SH-SY5Y (cell line): Measurements from ENCODE around the gene EIF4A3.

Source experiments
- GATA2 ChIP-seq: IDR thresholded peaks from 2 replicates; pipeline ENCODE4 v1.6.1; 2011; ENCODE audit warnings: mild to moderate bottlenecking, low read depth, low read length
- GATA3 ChIP-seq: IDR thresholded peaks from 2 replicates; pipeline ENCODE4 v1.6.1; 2011; ENCODE audit warnings: low read depth, mild to moderate bottlenecking, low read length, moderate library complexity

GRCh38 chr17:80122026-80122575, 24.8 kb downstream of the EIF4A3 start:
- TF ChIP-seq GATA2 (no peak), GATA3 (no peak)
